ENCODE data around the gene RAB11FIP3. TPM values are rescaled to one million over a fixed set of nuclear protein-coding genes. Genes with fewer than 3 reads are reported as not detected.

RAB11FIP3 gene
- total and polyA plus RNA-seq, 9 of the 15 experiments (the other 6 are each of a cell fraction or from before 2014, with no cell fraction given) = 0.46 to 13.1 (median 4.3) TPM

DNA sequence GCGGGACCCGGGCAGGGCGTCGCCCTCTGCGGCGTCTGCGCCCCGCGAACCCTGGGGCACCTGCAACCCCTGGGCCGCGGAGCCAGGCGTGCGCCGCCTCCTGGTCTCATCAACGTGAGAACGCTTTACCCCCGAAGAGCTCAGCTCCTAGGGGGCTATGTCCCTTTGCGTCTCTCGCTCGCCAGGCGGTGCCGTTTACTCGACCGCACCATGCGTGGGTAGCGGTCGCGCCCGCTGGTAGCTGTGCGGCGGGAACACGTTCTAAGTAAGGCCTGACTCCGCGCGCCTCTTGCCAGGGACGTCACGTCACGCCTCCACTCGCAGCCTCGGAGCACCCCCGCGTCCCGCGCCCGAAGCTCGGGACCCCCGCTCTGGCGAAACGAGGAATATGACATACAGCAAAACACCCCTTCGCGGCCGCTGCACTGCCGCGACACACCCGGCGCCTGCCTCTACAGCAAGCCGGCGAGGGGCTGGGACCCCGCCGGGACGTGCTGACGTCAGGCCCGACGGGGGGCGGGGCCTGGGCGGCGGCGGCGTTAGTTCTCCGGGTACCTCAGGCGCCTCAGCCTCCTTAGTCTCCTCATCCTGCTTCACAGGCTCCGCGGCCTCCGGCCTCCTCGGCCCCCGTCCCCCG lies at the start of gene RAB11FIP3 (continued):
- TF ChIP-seq IFI16 (CRISPR knock-in tag; IDR thresholded peaks at IDR 0.05) = no peak
- TF ChIP-seq NFE2L1 (tag; IDR thresholded peaks at IDR 0.05; ENCODE audit: borderline replicate concordance, low read depth) = no peak
- TF ChIP-seq SMC3 (conservative IDR thresholded peaks at IDR 0.05; ENCODE audit: insufficient read depth, low read depth, low read length) = no peak
- TF ChIP-seq RBM25 (IDR thresholded peaks at IDR 0.05; ENCODE audit: low read depth, low read length, severe bottlenecking) = no peak
- peak; percentile 12; the same call in 1 of the 2 replicates for TF ChIP-seq RB1 (IDR thresholded peaks at IDR 0.05; ENCODE audit: low read depth)
- TF ChIP-seq, protein P1, sequence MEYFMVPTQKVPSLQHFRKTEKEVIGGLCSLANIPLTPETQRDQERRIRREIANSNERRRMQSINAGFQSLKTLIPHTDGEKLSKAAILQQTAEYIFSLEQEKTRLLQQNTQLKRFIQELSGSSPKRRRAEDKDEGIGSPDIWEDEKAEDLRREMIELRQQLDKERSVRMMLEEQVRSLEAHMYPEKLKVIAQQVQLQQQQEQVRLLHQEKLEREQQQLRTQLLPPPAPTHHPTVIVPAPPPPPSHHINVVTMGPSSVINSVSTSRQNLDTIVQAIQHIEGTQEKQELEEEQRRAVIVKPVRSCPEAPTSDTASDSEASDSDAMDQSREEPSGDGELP (CRISPR knock-in tag; IDR thresholded peaks at IDR 0.05; ENCODE audit: borderline replicate concordance) = peak; percentile 69
- no peak for TF ChIP-seq ZBTB8A (IDR thresholded peaks at IDR 0.05; ENCODE audit: partially characterized antibody)
- TF ChIP-seq ZNF444 (CRISPR knock-in tag; IDR thresholded peaks at IDR 0.05) = no peak
- TF ChIP-seq JUND (IDR thresholded peaks at IDR 0.05; ENCODE audit: borderline replicate concordance, low read depth, low read length) = peak; percentile 58; the same call in 1 of the 2 replicates
- TF ChIP-seq JUND (tag; IDR thresholded peaks at IDR 0.05; ENCODE audit: borderline replicate concordance, low read depth, low read length) = no peak; the same call in 2 of the 3 replicates
- TF ChIP-seq POLR3A (IDR thresholded peaks at IDR 0.05; ENCODE audit: borderline replicate concordance, extremely low read depth, insufficient read depth, insufficient read length) = no peak
- no peak for TF ChIP-seq ETV1 (tag; conservative IDR thresholded peaks at IDR 0.05; ENCODE audit: low read depth)
- TF ChIP-seq NR0B1 (IDR thresholded peaks at IDR 0.05; ENCODE audit: partially characterized antibody) = no peak
- TF ChIP-seq ZNF77 (CRISPR knock-in tag; IDR thresholded peaks at IDR 0.05) = no peak
- no peak for TF ChIP-seq ZNF263 (CRISPR knock-in tag; IDR thresholded peaks at IDR 0.05; ENCODE audit: borderline replicate concordance)
- TF ChIP-seq MCM5 (IDR thresholded peaks at IDR 0.05; ENCODE audit: low read depth) = no peak
- TF ChIP-seq SREBF1 (IDR thresholded peaks at IDR 0.05; ENCODE audit: borderline replicate concordance, low read depth, low read length) = no peak
- TF ChIP-seq CUX1 (CRISPR knock-in tag; IDR thresholded peaks at IDR 0.05) = no peak
- TF ChIP-seq PHF8 (IDR thresholded peaks at IDR 0.05; ENCODE audit: borderline replicate concordance, low read length) = peak; percentile 78; the same call in 1 of the 2 replicates
- TF ChIP-seq, protein P2, sequence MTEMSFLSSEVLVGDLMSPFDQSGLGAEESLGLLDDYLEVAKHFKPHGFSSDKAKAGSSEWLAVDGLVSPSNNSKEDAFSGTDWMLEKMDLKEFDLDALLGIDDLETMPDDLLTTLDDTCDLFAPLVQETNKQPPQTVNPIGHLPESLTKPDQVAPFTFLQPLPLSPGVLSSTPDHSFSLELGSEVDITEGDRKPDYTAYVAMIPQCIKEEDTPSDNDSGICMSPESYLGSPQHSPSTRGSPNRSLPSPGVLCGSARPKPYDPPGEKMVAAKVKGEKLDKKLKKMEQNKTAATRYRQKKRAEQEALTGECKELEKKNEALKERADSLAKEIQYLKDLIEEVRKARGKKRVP (CRISPR knock-in tag; IDR thresholded peaks at IDR 0.05) = no peak

Measured in K562 (cell line).